ENCODE measurements around the gene PIP4K2A.
"Not testable (repeated sequence)": the region's sequence is repeated elsewhere in the genome, so short reads cannot be mapped to it uniquely, and the experiment has no call there.

Gene PIP4K2A

DNA sequence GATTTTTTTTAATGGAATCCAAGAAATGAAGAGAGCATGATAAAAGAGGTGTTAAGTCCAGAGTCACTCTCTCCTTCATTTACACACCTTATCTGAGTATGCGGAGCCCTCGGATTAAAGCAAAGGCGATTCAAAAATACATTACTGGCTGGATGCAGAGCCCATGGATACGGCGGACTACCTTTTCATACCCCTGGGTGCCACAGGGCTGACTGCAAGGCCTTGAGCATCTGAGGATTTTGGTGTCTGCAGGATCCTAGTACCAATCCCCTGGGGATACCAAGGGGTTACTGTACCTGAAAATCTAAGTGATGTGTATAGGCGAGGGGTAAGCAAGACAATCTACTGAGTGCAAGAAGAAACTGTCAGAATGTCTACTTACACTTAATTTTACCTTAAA lies 20.5 kb downstream of the PIP4K2A start:
- DNase-seq (ENCODE audit: low read depth in 2 of 2), result no peak

DNA sequence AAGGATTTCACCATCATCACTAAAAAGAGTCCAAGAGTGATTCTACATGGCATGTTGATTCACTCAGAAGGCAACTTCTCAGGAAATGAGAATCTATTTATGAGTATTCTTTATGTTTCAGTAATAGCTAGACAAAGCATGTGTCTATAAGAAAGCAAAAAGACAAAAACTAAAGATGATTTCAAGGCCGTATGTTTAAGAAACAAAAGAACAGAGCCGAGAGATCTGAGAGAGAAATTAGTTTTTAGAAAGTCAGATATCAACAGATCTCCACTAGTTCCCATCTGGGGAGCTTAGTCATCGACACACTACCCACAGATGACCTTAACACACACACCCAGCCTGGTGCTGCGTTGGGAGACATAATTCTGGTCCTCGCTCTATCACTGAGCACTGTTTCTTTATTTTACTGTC lies 21.0 kb downstream of the PIP4K2A start:
- no peak for DNase-seq (ENCODE audit: low read depth in 2 of 2)

DNA sequence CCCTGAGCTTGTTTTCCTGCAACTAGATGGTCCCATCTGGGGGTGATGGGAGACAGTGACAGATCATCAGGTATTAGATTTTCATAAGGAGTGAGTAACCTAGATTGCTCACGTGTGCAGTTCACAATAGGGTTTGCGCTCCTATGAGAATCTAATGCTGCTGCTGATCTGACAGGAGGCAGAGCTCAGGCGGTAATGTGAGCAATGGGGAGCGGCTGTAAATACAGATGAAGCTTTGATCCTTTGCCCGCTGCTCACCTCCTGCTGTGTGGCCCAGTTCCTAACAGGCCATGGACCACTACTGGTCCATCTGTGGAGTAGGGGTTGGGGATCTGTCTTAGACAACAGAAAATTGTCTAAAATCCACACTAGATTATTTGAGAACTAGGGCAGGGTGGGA lies 22.3 kb downstream of the PIP4K2A start:
- DNase-seq (ENCODE audit: low read depth in 2 of 2), result not testable (repeated sequence)

DNA sequence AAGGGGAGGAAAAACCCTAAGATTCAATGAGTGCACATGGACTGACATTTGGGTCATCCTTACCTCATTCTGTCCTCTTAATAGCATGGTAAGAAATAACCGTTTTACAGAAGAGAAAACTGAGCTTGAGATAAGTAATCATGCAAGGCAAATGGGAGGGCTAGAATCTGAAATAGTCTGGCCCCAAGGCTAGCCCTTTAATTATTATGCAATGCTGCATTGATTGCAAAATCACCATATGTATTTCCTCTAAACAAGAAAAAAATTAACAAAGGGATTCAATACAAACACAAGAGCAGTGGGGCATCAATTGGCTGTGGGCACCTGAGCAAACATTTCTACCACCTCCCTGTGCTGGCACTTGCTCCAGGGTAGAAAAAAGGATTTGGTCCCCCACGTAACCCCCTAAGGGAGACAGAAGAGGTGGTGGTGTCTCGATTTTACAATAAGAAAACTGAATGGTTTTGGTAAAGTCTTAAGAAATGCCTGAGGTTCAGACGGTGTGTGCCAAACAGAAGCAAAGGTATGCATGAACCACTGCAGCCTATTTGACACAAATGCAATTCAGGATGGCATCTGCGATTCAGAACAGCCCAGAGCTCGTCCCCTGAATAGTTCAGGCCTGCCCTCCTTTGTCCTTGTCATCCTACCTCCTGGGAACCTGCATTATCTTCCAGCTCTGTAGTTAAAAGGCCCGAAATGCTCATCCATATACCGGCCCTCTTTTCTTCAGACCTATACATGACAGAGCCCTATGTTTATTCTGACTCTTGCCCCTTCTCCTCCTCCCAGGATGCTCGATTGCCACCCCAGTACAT lies 23.6 kb downstream of the PIP4K2A start:
- no peak for DNase-seq (ENCODE audit: low read depth in 2 of 2)

DNA sequence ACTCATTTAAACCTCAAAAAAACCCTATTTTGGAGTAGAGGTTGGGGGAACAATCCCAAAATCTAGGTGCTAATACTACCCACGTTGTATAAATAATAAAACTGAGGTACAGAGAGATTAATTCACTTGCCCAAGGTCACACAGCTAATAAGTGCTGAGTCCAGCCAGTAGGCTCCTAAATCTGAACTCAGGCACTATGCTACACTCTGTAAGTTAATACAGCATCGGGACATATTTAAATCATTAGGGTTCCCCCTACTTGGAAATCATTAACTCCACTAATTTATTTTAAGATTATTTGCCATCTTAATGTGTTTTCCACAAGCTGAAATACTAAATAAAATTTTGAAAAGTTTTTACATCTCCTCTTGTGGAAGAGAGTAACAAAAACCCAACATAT lies 24.2 kb downstream of the PIP4K2A start:
- DNase-seq (ENCODE audit: low read depth in 2 of 2), result no peak

DNA sequence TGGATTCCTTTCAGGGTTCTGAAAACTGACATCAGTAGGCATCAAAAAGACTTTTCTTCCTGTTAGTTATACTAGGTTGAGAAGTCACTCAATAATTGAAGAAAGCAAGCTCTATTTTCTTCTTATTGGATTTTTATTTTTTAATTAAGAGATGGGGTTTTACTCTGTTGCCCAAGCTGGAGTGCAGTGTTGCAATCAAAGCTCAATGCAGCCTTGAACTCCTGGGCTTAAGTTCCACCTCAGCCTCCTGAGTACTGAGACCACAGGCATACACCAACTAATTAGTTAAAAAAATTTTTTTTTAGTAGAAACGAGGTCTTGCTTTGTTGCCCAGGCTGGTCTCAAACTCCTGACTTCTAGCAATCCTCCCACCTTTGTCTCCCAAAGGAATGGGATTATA lies 28.0 kb downstream of the PIP4K2A start:
- DNase-seq (ENCODE audit: low read depth in 2 of 2), result no peak

DNA sequence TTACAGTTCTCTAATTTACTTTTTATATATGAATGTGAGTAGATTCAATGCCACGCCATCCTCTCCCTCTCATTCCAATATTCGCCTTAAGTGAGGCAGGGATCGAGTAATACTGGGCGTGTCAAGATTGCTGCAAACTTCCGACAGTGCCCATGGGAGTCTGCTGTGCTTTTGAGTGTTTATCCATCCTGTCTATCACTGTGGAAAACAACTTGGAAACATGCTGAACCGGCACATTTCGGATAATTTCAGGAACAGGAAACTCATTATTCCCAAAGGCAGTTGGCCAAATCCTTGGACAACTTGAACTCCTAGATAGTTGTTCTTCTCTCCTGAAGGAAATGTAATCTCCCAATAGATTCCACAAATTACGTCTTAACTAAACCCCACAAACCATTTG lies 28.5 kb downstream of the PIP4K2A start:
- DNase-seq (ENCODE audit: low read depth in 2 of 2), result no peak

DNA sequence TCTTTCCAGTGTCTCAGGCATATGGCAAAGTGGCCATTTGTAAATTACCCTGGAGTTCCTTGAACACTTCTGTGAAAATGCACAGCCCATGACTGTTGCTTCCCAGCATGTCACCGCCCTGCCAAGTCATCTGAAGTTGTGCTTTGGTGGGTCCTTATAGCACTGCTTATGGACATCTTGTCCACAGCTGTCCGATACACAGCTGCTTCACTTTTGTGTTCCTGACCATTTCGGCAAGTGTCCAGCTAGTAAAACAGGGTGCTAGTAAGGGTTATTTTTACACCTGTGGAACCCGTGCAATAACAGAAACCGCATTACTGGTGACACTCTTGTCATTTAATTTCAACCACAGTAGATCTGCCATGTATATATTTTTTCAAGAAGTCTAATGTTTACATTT lies 29.7 kb downstream of the PIP4K2A start:
- DNase-seq (ENCODE audit: low read depth in 2 of 2), result no peak

DNA sequence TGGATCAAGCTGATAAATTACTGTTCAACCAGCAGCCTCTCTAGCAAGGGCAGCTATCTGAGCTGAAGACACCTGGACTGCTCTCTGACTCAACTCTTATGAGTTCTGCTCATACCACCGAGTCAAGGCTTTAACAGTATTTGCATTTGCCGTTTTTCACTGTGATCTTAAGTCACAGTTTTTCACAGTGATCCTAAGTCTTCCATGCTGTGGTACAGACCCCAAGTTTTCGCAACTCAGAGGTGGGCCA lies 31.3 kb downstream of the PIP4K2A start:
- no peak for DNase-seq (ENCODE audit: low read depth in 2 of 2)

DNA sequence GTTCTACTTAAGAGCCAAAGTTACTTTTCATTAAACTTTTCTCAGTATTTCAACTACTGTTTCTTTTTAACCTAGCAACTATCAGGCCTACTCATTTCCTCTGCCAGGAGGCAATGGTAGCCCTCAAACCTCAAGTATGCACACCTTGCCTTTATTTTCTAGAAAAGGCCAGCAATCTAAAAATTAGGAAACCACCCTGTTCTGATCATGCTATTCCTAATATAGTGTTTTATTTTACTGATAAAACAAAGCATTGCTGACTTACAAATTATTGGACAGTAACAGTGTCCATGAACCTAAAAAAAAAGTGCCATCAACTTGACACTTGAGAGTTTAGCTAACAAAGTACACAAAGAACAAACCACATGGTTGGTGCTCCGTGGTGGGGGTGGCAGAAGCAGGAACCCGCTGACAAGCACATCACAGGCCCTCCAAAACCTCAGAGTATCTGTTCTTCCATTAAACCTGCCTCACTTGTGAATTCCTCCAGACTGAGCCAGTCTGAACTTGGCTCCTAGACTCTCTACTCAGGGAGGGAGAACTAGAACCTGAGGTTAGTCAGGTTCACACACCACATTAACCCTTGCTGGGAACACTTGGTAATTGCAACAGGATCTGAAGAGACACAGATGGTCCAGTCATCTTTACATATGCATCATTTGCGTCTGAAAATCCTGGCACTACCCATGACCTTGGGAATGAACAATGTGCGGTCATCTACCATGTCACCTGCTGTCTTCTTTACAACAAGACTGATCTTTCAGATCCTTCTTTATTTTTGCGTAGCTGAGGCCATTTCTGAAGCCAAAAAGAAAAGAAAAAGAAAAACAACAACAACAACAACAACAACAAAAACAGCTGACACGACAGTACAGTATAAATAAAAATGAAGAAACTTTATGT lies 31.9 kb downstream of the PIP4K2A start:
- DNase-seq (ENCODE audit: low read depth in 2 of 2), result no peak

DNA sequence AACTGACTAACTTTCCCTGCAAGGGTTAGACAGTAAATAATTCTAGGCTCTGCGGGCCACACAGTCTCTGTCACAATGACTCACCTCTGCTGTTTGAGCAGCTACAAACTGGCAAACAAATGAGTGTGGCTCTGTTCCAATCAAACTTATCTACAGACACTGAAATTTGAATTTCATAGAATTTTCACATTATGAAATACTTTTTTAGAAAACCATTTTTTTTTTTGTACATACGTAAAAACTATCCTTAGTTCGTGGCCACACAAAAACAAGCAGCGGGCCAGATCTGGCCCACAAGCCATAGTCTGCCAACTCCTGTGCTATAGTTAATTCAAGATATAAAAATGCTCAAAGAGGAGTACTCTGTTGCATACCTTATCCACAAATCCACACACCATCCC lies 32.6 kb downstream of the PIP4K2A start:
- DNase-seq (ENCODE audit: low read depth in 2 of 2), result no peak

DNA sequence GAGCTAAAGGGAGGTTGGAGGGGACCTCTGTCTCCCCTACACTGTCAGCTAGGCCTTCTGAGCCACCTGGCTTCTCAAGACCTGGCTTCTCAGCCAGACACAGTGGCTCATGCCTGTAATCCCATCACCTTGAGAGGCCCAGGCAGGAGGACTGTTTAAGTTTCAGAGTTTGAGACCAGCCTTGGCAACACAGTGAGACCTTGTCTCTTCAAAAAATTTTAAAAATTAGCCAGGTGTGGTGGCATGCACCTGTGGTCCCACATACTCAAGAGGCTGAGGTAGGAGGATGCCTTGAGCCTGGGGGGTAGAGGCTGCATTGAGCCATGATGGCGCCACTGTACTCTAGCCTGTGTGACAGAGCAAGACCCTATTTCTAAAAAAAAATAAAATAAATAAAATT lies 33.1 kb downstream of the PIP4K2A start:
- no peak for DNase-seq (ENCODE audit: low read depth in 2 of 2)

DNA sequence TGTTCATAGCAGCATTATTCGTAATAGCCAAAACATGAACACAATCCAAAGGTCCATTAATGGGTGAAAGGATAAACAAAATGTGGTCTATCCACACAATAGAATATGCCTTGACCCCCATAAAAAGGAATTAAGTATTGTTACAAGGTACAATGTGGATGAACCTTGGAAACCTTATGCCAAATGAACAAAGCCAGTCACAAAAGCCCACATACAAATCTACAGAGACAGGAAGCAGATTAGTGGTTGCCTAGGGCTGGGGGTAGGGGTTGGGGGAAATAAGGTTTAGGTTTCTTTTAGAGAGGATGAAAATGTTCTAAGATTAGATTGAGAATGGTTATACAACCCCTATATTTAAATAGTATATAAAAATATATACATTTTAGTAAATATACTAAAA lies 34.8 kb downstream of the PIP4K2A start:
- no peak for DNase-seq (ENCODE audit: low read depth in 2 of 2)

DNA sequence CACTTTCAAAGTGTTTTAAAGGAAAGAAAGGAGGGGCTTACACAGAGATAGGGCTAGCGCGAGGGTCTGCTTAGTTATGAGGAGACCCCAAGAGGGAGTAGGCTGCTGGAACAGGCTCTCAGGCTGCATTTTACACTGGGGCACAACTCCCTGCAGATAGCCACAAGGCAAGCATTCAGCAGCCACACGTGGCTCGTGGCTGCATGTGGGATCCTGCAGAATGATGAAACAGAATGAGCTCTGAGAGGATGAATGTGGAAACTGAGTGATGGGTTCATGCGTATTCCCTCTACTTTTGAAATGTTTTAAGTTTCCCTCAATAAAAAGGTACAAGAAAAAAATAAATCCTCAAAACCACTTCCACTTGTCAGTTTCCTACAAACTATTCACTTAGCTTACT lies 37.0 kb downstream of the PIP4K2A start:
- DNase-seq (ENCODE audit: low read depth in 2 of 2), result no peak

DNA sequence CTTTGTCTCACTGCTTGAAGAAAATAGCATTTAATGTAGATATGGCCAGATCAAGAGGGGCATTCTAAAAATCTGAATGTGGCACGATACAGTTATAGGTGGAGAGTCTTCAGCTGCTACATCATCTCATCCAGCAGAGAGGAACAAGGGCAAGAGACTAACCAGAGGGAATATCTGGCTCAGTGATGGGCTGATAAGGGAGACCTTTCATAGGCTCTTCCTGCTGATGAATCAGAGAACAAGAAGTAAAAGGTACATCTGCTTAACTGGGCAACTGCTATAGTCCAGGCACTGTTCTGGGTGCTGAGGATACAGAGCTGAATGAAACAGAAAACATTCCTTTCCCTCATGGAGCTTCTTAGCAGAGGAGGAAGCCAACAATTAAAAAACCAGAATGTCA lies 37.9 kb downstream of the PIP4K2A start:
- DNase-seq (ENCODE audit: low read depth in 2 of 2), result no peak

DNA sequence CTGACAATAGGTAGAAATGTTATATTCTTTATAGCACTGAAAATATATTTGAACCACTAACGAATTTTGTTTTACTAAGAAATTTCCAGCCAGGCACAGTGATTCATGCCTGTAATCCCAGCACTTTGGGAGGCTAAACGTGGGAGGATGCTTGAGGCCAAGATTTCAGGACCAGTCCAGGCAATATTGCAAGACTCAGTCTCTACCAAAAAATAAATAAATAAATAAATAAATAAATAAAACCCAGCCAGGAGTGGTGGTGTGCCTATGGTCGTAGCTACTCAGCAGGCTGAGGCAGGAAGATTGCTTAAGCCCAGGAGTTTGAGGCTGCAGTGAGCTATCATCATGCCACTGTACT lies 39.8 kb downstream of the PIP4K2A start:
- DNase-seq (ENCODE audit: low read depth in 2 of 2), result no peak

DNA sequence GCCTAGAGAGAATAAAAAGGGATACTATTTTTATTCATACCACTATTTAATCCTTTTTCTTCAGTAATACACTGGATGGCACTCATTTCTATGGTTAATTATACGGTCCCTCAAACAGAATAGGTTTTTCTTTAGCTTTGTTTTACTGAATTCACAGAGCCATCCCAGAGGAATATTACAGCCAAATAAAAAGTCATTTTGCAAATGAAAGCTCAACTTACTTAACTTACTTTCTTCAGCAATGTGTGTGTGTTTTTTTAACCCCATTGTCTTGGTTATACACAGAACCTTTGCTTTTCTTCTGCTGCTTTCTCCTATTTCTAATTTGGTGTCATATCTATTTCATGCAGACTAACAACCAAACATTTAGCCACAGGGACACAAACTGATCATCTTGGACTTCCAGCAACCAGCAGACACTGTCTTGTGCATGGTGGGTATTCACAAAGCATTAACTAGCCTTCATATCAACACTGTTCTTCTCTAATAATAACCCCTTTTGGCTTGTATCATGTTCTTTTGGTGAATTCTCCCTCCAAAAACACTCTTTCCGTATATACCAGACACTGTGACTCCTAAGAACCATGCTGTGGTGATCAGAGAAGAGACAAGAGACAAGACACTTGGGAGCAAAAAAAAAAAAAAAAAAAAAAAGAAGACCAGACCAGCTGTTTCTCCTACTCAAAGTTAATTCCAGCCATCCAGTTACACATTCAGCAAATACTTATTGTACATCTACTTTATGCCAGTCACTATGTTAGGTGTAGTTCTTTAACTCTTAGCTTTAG lies 40.4 kb downstream of the PIP4K2A start:
- no peak for DNase-seq (ENCODE audit: low read depth in 2 of 2)

DNA sequence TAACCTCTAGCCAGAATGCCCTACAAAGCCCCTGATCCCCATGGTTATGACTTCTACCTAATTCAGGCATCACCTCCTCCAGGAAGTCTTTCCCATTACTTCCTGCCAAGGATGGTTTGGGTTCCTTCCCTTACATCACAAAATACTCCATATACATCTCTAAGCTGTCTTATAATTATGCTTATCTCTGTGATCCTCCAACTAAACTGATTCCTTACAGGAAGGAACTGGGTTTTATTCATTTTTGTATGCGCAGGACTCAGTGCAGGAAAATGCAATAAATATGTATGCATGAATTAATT lies 41.3 kb downstream of the PIP4K2A start:
- no peak for DNase-seq (ENCODE audit: low read depth in 2 of 2)

DNA sequence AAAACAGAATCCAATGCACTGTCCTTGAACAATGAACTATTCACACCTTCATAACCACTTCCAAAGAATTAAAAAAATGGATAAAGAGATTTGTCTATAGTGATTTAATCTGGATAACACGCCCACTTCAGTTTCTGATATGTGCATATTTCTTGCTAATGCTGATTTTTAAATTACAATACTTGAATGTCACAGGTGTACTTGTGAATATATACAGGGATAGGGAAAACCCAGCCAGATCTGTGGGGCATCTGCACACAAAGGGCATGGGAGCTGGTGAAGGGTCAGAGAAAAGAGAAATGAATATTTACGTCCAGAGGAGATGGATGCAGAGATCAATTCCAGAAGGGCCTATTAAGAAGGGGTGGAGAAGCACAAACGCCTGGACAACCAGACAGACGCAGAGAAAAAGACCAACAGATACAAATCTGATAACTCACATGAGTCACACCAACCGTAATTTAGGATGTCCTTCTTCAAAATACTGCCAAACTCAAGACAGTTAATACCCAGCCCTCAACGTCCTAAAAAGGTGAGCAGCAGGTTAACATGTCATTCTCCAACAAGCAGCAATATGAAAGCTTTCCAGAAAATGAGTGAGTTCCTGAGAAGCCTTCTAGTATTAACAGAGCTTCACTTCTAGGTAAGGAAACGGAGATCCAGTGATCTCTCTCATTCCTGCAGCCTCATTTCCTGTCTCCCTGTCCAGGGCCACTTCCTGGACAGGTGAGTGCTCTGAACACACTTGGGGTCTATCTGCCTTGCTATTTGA lies 41.9 kb downstream of the PIP4K2A start:
- no peak for DNase-seq (ENCODE audit: low read depth in 2 of 2)

DNA sequence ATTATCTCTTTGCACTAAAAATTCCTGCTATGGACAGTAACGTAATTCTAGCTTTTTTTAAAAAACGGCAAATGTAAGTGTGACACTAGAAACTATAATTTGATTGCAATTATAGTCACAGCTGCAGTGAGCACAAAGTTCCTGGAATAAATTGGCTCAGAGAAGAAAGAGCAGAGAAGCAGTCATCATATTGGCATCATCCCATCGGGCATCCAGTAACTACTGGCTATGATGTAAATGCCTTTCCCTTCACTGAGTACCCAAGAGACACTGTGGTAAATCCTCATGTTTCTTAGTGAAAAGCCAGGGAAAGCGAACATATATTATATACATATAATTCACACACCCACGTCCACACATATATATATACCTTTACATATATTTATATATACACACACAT lies 43.6 kb downstream of the PIP4K2A start:
- no peak for DNase-seq (ENCODE audit: low read depth in 2 of 2)

DNA sequence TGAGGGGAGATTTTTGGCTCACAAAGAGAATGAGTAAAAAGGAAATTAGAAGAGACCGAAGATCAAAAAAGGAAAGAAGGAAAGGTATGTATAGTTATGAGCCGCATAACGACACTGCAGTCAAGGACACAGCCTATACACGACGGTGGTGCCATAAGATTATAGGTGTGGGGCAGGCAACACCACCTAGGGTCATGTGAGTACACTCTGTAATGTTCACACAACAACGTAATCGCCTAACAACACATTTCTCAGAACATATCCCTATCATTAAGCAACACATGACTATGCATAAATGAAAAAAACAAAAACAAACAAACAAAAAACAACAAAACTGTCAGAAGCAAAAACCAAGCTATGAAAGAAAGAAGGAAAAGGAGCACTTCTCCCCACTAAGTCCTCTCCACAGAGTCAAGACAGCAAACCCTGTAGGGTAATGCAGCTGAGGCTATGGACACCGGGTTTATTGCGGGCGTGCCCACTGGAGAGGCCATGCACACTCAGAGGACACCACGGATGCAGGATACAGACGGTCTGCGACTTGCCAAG lies 45.1 kb downstream of the PIP4K2A start:
- no peak for DNase-seq (ENCODE audit: low read depth in 2 of 2)

DNA sequence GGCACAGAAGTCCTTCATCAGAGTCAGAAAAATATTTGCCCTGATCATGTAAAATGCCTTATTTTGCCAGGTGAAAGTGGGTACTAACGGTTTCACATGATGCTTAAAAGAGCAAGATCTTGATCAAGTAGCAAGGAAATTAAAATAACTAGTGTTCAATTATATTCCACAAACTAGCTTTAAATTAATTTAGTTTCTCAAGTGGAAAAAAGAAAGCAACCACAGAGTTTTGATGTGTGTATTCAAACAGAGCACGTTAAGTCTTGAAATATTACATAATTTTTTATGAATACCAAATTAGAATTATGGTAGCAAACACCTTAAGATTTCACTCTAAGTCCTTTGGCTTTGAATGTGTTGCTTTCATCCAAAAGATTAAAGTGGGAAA lies 47.3 kb downstream of the PIP4K2A start:
- DNase-seq (ENCODE audit: low read depth in 2 of 2), result no peak

Measured in stimulated activated CD4-positive, alpha-beta T cell treated with anti-CD3 and anti-CD28 coated beads, Interleukin-12 subunit alpha, Interleukin-12 subunit beta, amount 100 ng/mL, for 24 hours (primary cell).